Measurements from ENCODE around the gene CCDC92. TPM values are rescaled to one million over a fixed set of nuclear protein-coding genes. Genes with fewer than 3 reads are reported as not detected.
A peak's percentile ranks its signal among the peaks of the same experiment; 100 is the strongest.

CCDC92 gene
- total and polyA plus RNA-seq, 2 donors (not counting 3 experiments of a cell fraction or from before 2014, with no cell fraction given), result 41.2 to 41.6 TPM

- H3K79me2 ChIP-seq (ENCODE audit: control insufficient read depth, insufficient read depth, low read length), result no peaks in the 10 kb centered on the region
- FAIRE-seq (no peak), DNase-seq (ENCODE audit: low read depth, low spot score) (no peak)
- H3K9me1 ChIP-seq (replicated peaks; ENCODE audit: control insufficient read depth, extremely low read depth, insufficient read depth, low read length), result no peaks in the 10 kb centered on the region
- no peaks in the 10 kb centered on the region for H3K9me3 ChIP-seq (replicated peaks; ENCODE audit: control insufficient read depth, insufficient read depth, low read length)
- H3K4me2 ChIP-seq (ENCODE audit: insufficient read depth, low read length), result no peak overlapping the region
- H4K20me1 ChIP-seq (replicated peaks; ENCODE audit: control insufficient read depth, extremely low read depth, insufficient read depth, low read length), result no peaks in the 10 kb centered on the region
- H3K4me1 ChIP-seq (ENCODE audit: control insufficient read depth, extremely low read depth, insufficient read depth, low read length), result peaks cover 12% of the 10 kb centered on the region
- dilution Hi-C loops (cut with MboI; ENCODE audit: extremely low pct_ligation_motif_present, low sequenced_read_pairs), result no loop called here
- H3K27ac ChIP-seq (ENCODE audit: insufficient read depth, low read depth, low read length), result peak overlapping the region; percentile 35
- TF ChIP-seq POLR2AphosphoS5 (IDR thresholded peaks at IDR 0.05; ENCODE audit: insufficient read depth, low read depth, low read length) (no peak), POLR2A (IDR thresholded peaks at IDR 0.05; ENCODE audit: low read depth, low read length) (no peak), GATA2 (IDR thresholded peaks at IDR 0.05; ENCODE audit: insufficient read depth, insufficient read length, low read depth, low read length) (no peak), EZH2 (IDR thresholded peaks at IDR 0.05; ENCODE audit: borderline replicate concordance, low read depth, low read length, severe bottlenecking) (no peak), MYC (IDR thresholded peaks at IDR 0.05; ENCODE audit: low read depth, low read length) (no peak), MAX (IDR thresholded peaks at IDR 0.05; ENCODE audit: insufficient read depth, insufficient read length) (no peak), FOS (IDR thresholded peaks at IDR 0.05; ENCODE audit: borderline replicate concordance, insufficient read depth, low read length) (no peak), CTCF (IDR thresholded peaks at IDR 0.05; ENCODE audit: extremely low read depth in 1 of 2, insufficient read depth in 1 of 2, low read depth in 1 of 2, low read length in 2 of 2) (no peak), JUN (IDR thresholded peaks at IDR 0.05; ENCODE audit: borderline replicate concordance, insufficient read depth, insufficient read length, low read depth) (no peak)
- intact Hi-C loops (cut with micrococcal nuclease), result no loop called here
- no peak overlapping the region for H3K4me3 ChIP-seq (replicated peaks in 1 of 3; ENCODE audit: insufficient read depth in 1 of 3, low read depth in 1 of 3, low read length in 3 of 3)
- no peak overlapping the region for H2AFZ ChIP-seq (ENCODE audit: low read depth, low read length)
- POLR2A ChIA-PET, result no interaction called here
- peaks cover 2 to 7% of the 10 kb centered on the region in 2 experiments for H3K36me3 ChIP-seq (ENCODE audit: control insufficient read depth in 2 of 2, extremely low read depth in 1 of 2, insufficient read depth in 2 of 2, low read length in 2 of 2)
- no peak overlapping the region for H3K9ac ChIP-seq (replicated peaks; ENCODE audit: extremely low read depth, insufficient read depth, low read length)
- no TSS peak for BruUV-seq (replicated peaks)
- CTCF ChIA-PET, result interaction anchor here (0.6 to 2.0 kb wide), 8 partner anchors 9 to 42 kb away, joined by 3 to 8 read pairs (median 4); no protein-coding TSS in a partner anchor
- no peaks in the 10 kb centered on the region for H3K27me3 ChIP-seq (ENCODE audit: control insufficient read depth in 2 of 2, insufficient read depth in 2 of 2, low read length in 2 of 2)
These were observed 30.9 kb downstream of the CCDC92 start for GRCh38 chr12:123941624-123942237.
